ENCODE results near the gene AHRR. TPM values are rescaled to one million over a fixed set of nuclear protein-coding genes. Genes with fewer than 3 reads are reported as not detected.
"Not testable (repeated sequence)": the region's sequence is repeated elsewhere in the genome, so short reads cannot be mapped to it uniquely, and the experiment has no call there.

The AHRR gene
- total RNA-seq, 1 experiment from 2014 or later, result 21.4 TPM

DNA sequence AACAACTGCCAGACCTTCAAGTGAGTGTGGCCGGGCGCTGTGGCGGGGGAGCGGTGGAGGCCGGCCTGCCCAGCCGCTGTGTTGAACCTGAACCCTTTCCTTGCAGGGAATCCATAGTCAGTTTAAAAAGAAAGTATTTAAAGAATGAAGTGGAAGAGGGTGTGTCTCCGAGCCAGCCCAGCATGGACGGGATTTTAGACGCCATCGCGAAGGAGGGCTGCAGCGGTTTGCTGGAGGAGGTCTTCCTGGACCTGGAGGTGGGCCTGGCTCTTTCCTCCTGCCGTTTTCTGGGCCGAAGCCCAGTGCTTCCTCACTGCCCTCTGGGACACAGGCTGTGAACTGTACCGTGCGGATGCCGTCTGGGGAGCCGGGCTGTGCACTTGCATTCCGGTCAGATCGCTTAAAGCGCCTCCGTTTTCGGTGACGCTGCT lies 140.6 kb downstream of the AHRR start:
- no peak for DNase-seq (ENCODE audit: low read depth, low spot score)
- in situ Hi-C loops (cut with HindIII; ENCODE audit: low pct_unique_long_range_greater_than_20kb, low sequenced_read_pairs), result no loop called here

DNA sequence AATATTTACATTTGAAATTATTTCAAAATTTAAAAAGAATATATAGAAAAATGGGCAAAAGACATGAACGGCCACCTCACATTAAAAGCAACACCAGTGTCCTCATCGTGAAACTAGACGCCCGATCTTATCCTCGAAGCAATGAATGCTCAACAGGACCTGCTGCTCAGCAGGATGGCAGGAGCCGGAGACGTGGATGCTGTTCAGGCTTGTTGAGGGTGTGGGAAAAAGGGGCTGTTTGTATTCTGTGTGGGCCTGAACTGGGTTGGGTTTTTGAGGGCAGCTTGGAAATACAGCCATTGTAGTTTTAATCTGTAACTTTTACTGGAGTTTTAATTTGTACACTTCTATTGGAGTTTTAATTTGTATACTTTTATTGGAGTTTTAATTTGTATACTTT lies 141.8 kb downstream of the AHRR start:
- no peak for DNase-seq (ENCODE audit: low read depth, low spot score)
- in situ Hi-C loops (cut with HindIII; ENCODE audit: low pct_unique_long_range_greater_than_20kb, low sequenced_read_pairs), result no loop called here

DNA sequence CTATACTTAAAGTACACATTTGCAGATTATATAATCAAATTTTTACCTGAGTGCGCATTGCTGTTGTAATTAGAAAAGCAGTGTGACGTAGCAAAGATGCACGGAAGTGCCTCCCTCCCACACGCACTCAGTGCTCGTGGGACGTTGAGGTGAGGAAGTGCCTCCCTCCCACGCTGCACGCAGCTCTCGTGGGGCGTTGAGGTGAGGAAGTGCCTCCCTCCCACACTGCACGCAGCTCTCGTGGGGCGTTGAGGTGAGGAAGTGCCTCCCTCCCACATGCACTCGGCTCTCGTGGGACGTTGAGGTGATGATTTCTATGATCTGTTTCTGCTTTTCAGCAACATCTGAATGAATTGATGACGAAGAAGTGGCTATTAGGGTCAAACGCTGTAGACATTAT lies 142.4 kb downstream of the AHRR start:
- in situ Hi-C loops (cut with HindIII; ENCODE audit: low pct_unique_long_range_greater_than_20kb, low sequenced_read_pairs), result no loop called here

DNA sequence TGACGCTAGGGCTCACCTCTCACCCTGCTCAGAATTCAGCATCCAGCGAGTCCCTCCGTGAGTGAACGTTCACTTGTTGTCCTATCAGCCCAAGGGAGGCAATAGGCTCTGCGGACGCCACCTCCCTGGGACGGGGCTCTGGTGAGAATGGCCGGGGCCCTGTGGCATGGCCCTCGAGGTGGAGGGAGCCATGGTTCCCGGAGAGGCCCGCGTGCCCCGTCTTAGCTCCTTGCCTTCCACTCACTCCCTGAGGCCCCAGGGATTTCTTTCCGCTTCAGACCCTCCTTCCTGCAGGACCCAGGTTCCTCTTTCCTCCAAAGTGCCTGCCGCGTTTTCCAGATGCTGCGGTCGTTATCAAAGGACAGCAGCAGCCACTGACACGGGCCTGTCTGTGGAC lies 142.9 kb downstream of the AHRR start:
- in situ Hi-C loops (cut with HindIII; ENCODE audit: low pct_unique_long_range_greater_than_20kb, low sequenced_read_pairs), result no loop called here
- no peak for DNase-seq (ENCODE audit: low read depth, low spot score)

More for the DNA sequence above, 142.4 kb downstream of the AHRR start:
- no peak for DNase-seq (ENCODE audit: low read depth, low spot score)

DNA sequence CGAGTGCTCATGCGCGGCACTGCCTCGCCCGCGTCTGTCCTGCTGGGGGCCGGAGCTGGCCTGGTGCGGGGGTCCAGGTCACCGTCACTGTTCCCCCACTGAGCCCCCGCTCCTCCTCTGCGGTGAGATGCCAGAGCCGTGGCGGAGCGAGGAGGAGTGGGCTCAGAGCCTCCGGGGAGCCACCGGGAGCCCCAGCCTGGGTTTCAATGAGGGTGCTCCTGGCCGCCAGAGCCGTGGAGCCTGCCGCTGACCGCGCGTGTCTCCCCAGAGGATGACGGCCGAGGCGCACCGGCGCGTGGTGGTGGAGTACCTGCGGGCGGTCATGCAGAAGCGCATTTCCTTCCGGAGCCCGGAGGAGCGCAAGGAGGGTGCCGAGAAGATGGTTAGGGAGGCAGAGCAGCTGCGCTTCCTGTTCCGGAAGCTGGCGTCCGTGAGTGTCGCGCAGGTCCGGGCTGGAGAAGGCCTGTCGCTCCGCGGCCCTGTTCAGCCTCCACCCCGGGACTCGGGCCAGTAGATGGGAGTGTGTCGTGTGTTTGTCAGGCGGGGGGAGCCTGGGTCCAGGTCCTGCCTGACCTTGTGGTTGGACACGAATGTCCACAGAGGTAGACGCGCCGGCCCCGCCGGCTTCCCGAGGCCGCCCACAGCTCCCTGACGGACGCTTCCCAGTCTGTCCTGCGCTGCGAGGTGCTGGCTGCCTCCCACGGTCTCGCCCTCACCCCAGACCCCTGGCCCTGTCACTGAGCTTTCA lies 143.5 kb downstream of the AHRR start:
- DNase-seq (ENCODE audit: low read depth, low spot score), result no peak
- in situ Hi-C loops (cut with HindIII; ENCODE audit: low pct_unique_long_range_greater_than_20kb, low sequenced_read_pairs), result no loop called here

DNA sequence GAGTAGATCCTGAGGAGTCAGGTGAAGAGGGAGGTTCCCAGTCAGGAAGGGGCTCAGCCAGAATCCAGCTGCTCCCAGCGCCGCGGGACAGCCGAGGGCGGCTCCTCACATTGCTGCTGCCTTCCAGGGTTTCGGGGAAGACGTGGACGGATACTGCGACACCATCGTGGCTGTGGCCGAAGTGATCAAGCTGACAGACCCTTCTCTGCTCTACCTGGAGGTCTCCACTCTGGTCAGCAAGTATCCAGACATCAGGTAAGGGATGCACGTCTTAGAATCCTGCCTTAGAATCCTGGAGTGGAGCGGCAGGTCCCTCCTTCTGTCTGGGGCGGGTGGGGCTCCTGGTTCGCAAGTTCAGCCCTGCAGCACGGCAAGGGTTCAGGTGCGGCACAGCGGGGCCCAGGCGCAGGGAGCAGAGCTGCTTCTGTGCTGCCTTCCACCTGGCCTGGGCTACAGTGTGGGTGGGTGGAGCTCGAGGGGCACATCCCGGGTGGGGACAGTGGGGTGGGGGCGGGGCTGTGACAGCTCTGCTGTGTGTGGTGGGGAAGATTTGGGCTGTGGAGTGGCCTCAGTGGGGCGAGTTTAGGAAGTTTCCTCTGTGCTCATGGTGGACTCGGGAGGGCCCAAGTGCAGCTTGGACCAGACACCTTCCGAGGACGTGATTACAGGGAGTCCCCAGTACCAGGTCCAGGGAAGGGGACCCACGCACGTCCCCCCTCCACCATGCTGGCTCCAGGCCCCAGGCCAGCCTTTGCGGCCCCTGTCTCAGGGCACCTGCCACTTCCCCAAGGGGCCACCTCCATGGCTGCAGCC lies 144.3 kb downstream of the AHRR start:
- DNase-seq (ENCODE audit: low read depth, low spot score), result no peak
- in situ Hi-C loops (cut with HindIII; ENCODE audit: low pct_unique_long_range_greater_than_20kb, low sequenced_read_pairs), result no loop called here

DNA sequence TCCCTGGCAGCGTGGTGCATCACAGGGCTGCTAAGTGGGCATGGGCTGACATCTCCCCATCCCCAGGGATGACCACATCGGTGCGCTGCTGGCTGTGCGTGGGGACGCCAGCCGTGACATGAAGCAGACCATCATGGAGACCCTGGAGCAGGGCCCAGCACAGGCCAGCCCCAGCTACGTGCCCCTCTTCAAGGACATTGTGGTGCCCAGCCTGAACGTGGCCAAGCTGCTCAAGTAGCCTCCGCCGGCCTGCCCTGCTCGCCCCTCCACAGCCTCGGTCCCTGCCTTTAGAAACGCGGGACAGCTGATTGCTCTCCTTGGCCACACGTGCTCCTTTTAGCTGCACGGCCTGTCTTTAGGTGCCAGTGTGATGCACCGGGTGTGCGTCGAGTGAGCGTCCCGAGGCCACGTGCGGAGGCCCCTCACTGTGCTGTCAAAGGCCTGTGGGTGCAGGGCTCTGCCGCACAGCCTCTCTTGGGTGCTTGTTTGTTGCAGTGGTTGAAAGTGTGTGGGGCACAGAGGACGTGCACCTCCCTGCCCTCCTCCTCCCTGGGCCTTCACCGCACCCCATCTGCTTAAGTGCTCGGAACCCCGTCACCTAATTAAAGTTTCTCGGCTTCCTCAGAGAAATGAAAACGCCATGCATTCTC lies 145.3 kb downstream of the AHRR start:
- in situ Hi-C loops (cut with HindIII; ENCODE audit: low pct_unique_long_range_greater_than_20kb, low sequenced_read_pairs), result no loop called here
- DNase-seq (ENCODE audit: low read depth, low spot score), result no peak

DNA sequence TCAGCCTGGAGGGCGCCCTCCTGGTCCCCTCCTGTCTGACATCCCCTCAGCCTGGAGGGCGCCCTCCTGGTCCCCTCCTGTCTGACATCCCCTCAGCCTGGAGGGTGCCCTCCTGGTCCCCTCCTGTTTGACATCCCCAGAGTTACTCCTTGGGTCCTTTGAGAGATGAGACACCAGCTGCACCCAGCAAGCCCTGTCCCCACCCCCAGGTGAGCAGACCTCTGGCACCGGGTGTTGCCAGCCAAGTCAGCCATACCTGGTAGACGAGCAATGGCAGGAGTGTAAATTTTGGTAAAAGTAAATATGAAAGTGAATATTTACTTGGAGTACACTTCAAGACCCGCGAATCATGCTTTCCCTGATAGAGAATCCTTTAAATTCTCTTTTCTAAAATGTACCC lies 146.9 kb downstream of the AHRR start:
- in situ Hi-C loops (cut with HindIII; ENCODE audit: low pct_unique_long_range_greater_than_20kb, low sequenced_read_pairs), result no loop called here
- DNase-seq (ENCODE audit: low read depth, low spot score), result no peak

DNA sequence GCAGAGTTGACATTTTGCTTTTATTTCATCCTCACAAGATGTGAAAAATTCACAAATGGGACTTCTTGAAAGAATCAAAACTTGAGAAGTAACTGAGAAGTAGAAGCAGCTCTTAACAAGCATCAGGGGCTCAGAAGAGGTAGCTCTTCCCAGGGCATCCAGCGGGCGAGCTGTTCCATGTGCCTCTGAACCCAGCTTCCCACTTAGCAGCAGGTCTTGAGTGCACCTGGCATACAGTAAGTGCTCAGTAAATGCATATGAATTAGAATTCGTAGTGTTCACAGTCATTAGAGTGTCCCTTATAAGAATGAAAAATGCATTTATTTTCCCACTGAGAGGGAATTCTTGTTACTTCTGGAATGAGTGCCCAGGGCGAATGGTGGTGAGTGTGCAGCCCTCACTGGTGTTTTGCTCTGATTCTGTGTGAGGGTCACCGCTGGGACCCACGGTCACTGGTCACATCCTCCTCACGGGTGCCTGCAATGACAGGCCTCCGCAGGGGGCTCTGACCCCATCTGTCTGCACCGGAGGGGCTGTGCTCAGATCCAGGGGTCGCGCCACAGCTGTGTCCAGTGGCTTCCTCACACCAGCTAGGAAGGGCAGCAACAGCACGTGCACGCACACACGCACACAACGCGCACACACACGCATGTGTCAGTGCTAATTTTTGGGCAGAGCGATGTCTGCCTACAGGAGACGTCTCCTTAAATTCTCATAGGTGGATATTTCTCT lies 148.4 kb downstream of the AHRR start:
- no peak for DNase-seq (ENCODE audit: low read depth, low spot score)
- in situ Hi-C loops (cut with HindIII; ENCODE audit: low pct_unique_long_range_greater_than_20kb, low sequenced_read_pairs), result no loop called here

DNA sequence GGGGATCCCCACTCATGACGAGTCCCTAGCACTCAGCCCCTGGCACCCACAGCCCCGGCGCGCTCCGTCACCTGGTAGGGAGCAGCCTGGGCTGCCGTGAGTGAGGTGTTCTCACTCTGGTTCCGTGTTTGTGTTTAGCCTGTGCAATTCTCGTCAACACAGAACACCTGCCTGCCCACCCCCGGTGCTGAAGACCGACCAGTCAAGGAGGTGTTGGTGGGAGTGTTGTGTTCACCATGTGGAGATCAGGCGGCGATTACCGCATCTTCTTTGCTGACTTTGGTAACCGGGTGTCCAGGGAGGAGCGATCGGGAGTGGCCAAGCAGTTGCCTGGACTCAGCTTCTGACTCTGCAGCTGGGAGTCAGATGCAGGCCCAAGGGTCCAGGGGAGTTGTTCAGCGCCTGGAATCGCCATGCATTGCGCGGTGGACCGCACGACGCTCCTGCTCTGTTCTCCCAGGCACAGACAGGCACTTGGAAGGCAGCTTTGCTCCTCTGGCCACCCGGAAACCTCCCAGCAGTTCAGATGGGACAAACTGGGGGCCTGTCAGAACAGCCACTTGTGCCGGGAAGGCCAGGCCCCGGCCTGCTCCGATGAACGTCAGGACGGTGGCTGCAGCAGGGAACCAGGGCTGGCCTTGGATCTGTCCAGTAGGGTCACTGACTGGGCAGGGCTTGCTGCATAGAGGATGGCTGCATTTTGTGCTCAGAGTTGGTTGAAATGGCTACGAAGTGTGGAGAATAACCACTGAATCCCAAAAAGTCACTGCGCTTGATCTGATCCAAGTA lies 149.6 kb downstream of the AHRR start:
- in situ Hi-C loops (cut with HindIII; ENCODE audit: low pct_unique_long_range_greater_than_20kb, low sequenced_read_pairs), result no loop called here
- DNase-seq (ENCODE audit: low read depth, low spot score), result no peak

DNA sequence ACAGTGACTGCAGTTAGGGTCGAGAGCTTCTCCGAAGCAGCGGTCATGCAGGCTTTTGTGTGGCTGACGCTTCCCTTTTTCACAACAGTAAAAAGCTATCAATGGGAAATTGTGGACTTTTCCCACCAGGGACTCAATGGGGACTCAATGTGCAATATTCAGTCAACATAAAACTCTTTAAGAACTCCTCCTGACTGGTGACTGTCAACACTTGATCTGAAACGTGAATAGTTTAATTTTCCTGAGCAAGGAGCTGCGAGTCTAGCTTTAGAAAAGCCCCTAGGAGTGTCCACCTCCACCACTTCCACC lies 150.2 kb downstream of the AHRR start:
- in situ Hi-C loops (cut with HindIII; ENCODE audit: low pct_unique_long_range_greater_than_20kb, low sequenced_read_pairs), result no loop called here
- no peak for DNase-seq (ENCODE audit: low read depth, low spot score)

DNA sequence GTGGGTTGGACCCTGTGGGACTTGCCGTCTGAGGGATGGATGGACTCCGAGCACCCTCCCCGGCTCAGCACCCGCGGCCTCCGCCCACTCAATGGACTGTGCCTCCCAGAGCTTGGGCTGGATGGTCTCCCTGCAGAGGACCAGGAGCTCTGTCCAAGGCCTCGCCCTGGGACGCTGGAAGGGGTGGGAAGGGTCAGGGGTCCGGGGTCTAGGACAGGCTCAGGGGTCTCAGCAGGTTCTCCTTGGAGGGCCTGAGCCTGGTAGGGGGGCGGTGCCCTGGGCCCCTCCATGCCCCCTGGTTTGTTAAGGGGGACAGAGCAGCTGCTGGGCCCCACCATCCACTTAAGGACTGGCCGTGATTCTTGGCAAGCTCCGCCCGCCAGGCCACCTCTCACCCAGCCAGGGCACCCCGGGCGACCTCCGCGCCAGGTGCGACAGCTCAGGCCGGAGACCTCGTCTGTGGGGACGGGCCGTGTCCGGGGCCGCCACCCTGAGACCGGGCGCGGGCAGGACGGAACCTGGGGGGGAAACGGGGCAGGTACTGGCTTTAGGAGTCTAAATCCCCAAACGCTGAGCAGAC lies 150.7 kb downstream of the AHRR start:
- in situ Hi-C loops (cut with HindIII; ENCODE audit: low pct_unique_long_range_greater_than_20kb, low sequenced_read_pairs), result no loop called here
- DNase-seq (ENCODE audit: low read depth, low spot score), result peak; percentile 16

DNA sequence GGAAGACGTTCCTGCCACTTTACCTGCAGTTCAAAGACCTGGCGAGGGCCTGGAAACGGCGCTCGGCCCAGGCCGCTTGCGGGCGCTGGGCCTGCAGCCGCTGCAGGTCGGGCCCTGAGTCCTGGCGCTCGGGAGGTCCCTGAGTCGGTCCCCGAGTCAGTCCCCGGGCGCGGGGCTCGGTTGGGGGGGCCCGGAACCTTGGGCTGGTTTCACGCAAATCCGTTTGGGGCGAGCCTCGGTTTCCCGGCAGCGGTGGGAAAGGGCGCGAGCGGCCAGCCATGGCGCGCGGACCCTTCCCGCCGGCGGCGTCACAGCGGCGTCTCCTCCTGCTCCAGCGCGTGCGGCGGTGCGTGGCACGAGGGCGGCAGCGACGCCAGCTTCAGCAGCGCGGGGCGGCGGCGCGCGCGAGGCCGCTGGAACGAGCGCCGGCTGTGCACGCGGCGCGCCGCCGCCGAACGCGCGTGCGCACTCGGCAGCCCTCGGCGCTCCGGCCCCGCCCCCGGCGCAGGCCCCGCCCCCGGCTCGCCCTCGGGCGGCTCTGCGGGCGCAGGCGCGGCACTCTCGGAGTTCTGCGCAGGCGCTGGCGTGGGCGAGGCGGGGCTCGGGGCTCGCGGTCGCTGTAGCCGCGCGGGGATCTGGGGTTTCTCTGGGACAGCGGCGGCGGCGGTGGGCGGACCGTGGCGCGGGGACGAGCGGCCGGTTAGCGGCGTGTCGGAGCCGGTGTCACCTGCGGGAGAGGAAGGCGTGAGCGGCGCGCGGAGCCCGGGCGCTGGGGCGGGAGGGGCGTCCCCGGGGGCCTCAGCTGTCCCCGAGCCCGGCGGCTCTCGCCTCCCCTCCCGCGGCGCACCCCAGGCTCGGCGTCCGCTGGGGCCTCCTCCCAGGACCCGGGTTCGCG lies 151.4 kb downstream of the AHRR start:
- DNase-seq (ENCODE audit: low read depth, low spot score), result peak; percentile 86
- in situ Hi-C loops (cut with HindIII; ENCODE audit: low pct_unique_long_range_greater_than_20kb, low sequenced_read_pairs), result no loop called here

DNA sequence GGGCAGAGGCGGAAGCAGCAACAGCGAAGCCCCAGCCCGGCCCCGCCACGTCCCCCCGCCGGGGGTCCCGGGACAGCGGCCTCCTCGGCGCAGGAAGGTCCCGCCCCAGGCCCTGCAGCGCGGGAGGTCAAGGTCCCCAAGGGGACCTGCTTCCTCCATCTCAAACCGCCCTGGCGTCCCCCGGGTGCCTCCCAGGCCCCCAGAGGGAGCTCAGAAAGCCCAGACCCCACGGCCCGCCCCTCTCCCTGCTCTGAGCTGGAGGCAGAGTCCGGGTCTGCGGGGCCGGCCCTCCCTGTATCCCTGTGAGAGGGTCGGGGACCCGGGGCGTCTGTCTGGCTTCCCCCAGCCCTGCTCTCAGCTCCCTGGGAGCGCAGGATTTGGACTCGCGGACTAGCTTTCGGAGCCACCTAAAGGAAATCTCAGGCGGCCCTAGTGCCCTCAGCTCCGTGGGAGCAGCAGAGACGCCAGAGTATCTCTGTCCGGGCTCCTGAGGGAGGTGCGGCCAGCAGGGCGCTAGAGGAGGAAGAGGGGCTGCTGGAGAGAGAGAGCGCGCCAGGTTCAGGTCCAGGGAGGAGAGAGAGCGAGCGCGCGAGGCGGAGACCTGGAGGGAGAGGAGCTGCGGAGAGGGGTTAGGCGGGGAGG lies 152.2 kb downstream of the AHRR start:
- in situ Hi-C loops (cut with HindIII; ENCODE audit: low pct_unique_long_range_greater_than_20kb, low sequenced_read_pairs), result no loop called here
- DNase-seq (ENCODE audit: low read depth, low spot score), result peak; percentile 48

DNA sequence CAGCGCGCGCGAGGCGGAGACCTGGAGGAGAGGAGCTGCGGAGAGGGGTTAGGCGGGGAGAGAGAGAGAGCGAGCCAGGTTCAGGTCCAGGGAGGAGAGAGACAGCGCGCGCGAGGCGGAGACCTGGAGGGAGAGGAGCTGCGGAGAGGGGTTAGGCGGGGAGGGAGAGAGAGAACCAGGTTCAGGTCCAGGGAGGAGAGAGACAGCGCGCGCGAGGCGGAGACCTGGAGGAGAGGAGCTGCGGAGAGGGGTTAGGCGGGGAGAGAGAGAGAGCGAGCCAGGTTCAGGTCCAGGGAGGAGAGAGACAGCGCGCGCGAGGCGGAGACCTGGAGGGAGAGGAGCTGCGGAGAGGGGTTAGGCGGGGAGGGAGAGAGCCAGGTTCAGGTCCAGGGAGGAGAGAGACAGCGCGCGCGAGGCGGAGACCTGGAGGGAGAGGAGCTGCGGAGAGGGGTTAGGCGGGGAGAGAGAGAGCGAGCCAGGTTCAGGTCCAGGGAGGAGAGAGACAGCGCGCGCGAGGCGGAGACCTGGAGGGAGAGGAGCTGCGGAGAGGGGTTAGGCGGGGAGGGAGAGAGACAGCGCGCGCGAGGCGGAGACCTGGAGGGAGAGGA lies 152.8 kb downstream of the AHRR start:
- in situ Hi-C loops (cut with HindIII; ENCODE audit: low pct_unique_long_range_greater_than_20kb, low sequenced_read_pairs), result not testable (repeated sequence)

More for the DNA sequence above, 152.8 kb downstream of the AHRR start:
- not testable (repeated sequence) for DNase-seq (ENCODE audit: low read depth, low spot score)
